ENCODE data around the gene VRK2. TPM values are rescaled to one million over a fixed set of nuclear protein-coding genes. Genes with fewer than 3 reads are reported as not detected.

VRK2 gene
- total RNA-seq, 1 donor from 2014 or later = 7.2 TPM

DNA sequence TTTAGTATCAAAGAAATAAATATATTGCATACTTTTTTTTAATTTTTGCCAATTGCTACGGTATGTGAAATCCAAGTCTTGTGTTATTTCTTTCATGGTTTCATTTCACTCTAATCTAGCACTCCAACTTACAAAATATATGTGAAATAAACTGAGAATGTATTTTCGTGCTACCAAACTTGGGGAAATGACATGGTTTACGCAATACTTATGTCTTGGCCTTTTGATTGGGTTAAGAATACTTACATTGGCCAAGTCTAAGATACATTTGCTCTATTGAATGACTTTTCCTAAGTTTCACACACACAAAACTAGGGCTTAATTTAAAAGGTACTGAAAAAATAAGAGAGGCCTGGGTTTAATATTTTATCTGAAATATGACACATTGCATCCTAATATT, 80.5 kb downstream of the VRK2 start:
- Mint-ChIP-seq H3K27ac (ENCODE audit: unreplicated experiment) (no peak overlapping the region), H3K9me3 (ENCODE audit: unreplicated experiment) (no peaks in the 10 kb centered on the region), H3K36me3 (ENCODE audit: unreplicated experiment) (no peaks in the 10 kb centered on the region), H3K4me3 (ENCODE audit: unreplicated experiment) (no peak overlapping the region), H3K4me1 (ENCODE audit: low read depth, unreplicated experiment) (peaks cover 4% of the 10 kb centered on the region), H3K27me3 (ENCODE audit: unreplicated experiment) (no peaks in the 10 kb centered on the region)
- DNase-seq = no peak
- TF ChIP-seq, protein P1, sequence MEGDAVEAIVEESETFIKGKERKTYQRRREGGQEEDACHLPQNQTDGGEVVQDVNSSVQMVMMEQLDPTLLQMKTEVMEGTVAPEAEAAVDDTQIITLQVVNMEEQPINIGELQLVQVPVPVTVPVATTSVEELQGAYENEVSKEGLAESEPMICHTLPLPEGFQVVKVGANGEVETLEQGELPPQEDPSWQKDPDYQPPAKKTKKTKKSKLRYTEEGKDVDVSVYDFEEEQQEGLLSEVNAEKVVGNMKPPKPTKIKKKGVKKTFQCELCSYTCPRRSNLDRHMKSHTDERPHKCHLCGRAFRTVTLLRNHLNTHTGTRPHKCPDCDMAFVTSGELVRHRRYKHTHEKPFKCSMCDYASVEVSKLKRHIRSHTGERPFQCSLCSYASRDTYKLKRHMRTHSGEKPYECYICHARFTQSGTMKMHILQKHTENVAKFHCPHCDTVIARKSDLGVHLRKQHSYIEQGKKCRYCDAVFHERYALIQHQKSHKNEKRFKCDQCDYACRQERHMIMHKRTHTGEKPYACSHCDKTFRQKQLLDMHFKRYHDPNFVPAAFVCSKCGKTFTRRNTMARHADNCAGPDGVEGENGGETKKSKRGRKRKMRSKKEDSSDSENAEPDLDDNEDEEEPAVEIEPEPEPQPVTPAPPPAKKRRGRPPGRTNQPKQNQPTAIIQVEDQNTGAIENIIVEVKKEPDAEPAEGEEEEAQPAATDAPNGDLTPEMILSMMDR (IDR thresholded peaks at IDR 0.05; ENCODE audit: partially characterized antibody, unreplicated experiment) = no peak

DNA sequence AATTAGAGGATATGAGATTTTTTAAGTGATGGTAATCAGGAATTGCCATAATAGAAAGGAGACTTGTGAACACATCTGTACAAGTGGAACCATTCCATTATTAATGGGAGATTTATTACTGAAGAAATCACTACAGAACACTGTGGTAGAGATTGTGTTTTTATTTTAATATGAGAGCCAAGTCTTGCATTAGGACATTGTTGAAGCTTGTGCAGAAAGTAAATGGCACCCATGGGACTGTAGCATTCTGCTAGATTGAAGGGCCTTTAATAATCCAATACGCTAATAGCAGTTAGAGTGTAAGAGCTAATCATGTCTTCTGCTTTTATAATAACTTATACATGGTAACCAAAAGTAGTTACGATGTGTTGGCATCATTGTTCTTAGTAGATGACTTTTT, 83.6 kb downstream of the VRK2 start:
- TF ChIP-seq, protein P1 (IDR thresholded peaks at IDR 0.05; ENCODE audit: partially characterized antibody, unreplicated experiment) = no peak
- Mint-ChIP-seq H3K36me3 (ENCODE audit: unreplicated experiment) (no peaks in the 10 kb centered on the region), H3K9me3 (ENCODE audit: unreplicated experiment) (no peaks in the 10 kb centered on the region), H3K4me1 (ENCODE audit: low read depth, unreplicated experiment) (peaks cover 4% of the 10 kb centered on the region), H3K27ac (ENCODE audit: unreplicated experiment) (no peak overlapping the region), H3K4me3 (ENCODE audit: unreplicated experiment) (no peak overlapping the region), H3K27me3 (ENCODE audit: unreplicated experiment) (no peaks in the 10 kb centered on the region)
- DNase-seq = no peak

DNA sequence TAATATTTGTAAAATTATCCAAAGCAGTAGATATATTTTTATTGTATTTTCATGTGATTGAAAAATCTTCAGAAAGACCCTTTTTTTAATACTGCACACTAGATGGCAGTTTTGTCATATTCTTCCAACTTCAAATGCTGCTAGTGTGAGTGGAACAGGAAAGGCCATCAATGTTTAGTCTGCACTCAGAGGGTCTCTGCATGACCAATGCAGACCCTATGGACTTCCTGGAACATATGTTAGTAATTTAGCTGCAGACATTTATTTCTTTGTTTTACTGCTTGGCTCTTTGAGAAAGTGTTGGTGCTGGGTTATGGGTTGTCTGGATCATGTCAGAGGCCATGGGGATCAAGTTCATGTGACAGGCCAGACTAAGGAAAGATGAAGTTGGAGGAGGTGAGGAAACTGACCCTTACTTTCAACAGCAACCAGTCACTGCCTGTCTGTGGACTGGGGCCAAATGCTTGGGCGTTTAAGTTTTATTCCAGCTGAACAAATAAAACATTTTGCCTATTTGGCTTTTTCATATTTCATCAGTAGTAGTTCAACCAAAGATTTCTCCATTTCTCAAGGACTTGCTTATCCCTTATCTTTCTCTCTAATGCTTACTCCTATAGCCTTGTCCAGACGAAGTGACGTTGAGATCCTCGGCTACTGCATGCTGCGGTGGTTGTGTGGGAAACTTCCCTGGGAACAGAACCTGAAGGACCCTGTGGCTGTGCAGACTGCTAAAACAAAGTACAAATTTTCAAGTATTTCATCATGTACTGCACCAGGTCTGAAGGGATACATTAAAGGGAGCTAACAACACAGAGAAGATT, 84.8 kb downstream of the VRK2 start:
- H3K27ac Mint-ChIP-seq (ENCODE audit: unreplicated experiment) = no peak overlapping the region
- TF ChIP-seq, protein P1 (IDR thresholded peaks at IDR 0.05; ENCODE audit: partially characterized antibody, unreplicated experiment) = no peak
- H3K4me1 Mint-ChIP-seq (ENCODE audit: low read depth, unreplicated experiment) = peaks cover 4% of the 10 kb centered on the region
- DNase-seq = no peak
- H3K9me3 Mint-ChIP-seq (ENCODE audit: unreplicated experiment) = no peaks in the 10 kb centered on the region
- H3K4me3 Mint-ChIP-seq (ENCODE audit: unreplicated experiment) = no peak overlapping the region
- H3K36me3 Mint-ChIP-seq (ENCODE audit: unreplicated experiment) = no peaks in the 10 kb centered on the region
- H3K27me3 Mint-ChIP-seq (ENCODE audit: unreplicated experiment) = no peaks in the 10 kb centered on the region

DNA sequence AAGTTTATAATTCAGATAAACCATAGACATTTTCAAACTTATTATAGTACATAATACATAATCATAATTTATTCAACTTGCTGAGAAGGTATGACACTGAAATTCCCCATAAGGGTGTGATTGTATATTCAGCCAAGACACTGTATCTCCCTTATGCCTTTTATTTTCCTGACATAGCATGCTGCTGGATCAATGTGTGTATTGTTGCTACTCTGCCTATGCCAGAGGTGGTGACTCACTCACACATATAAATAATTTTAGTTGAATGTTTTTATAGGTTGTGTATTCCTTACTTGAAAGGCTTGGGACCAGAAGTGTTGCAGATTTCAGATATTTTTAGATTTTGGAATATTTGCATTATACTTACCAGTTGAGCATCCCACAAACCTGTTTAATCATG, 86.8 kb downstream of the VRK2 start:
- Mint-ChIP-seq H3K27me3 (ENCODE audit: unreplicated experiment) (no peaks in the 10 kb centered on the region), H3K36me3 (ENCODE audit: unreplicated experiment) (no peaks in the 10 kb centered on the region), H3K4me3 (ENCODE audit: unreplicated experiment) (no peak overlapping the region), H3K9me3 (ENCODE audit: unreplicated experiment) (no peaks in the 10 kb centered on the region), H3K4me1 (ENCODE audit: low read depth, unreplicated experiment) (peaks cover 4% of the 10 kb centered on the region), H3K27ac (ENCODE audit: unreplicated experiment) (no peak overlapping the region)
- DNase-seq = no peak
- TF ChIP-seq, protein P1 (IDR thresholded peaks at IDR 0.05; ENCODE audit: partially characterized antibody, unreplicated experiment) = no peak

DNA sequence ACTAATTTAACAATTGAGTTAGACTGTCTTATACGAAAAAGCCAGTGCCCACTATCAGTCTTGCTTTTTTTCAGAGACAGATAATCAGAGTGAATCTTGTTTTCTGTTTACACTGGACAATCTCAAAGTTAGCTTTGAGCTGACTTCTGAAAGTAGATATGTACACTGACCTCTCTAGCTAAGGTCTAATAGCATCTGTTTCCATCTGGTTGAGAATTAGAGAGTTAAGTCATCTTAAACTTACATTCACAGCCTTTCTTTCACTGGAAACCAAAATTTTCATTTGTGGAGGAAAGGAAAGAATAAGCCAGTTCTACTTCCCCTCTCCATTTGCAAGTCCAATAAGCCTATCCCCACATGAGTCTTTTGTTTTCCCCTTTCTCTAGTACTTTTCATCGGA, 89.3 kb downstream of the VRK2 start:
- TF ChIP-seq, protein P1 (IDR thresholded peaks at IDR 0.05; ENCODE audit: partially characterized antibody, unreplicated experiment) = no peak
- no peaks in the 10 kb centered on the region for H3K36me3 Mint-ChIP-seq (ENCODE audit: unreplicated experiment)
- H3K4me1 Mint-ChIP-seq (ENCODE audit: low read depth, unreplicated experiment) = peaks cover 2% of the 10 kb centered on the region
- H3K27me3 Mint-ChIP-seq (ENCODE audit: unreplicated experiment) = no peaks in the 10 kb centered on the region
- H3K4me3 Mint-ChIP-seq (ENCODE audit: unreplicated experiment) = no peak overlapping the region
- H3K9me3 Mint-ChIP-seq (ENCODE audit: unreplicated experiment) = no peaks in the 10 kb centered on the region
- H3K27ac Mint-ChIP-seq (ENCODE audit: unreplicated experiment) = no peak overlapping the region
- DNase-seq = no peak
